Kidney glomerular epithelial cell (primary cell): Measurements from ENCODE around the gene SPNS1.

Experiments used
- DNase-seq: peaks from one replicate; lab custom pipeline; 2025; lab: John Stamatoyannopoulos, UW

The SPNS1 gene

GRCh38 chr16:29029168-29029994, 54.8 kb downstream of the SPNS1 start:
- DNase-seq: peak; percentile 98

- DNase-seq: no peak
These were observed 55.7 kb downstream of the SPNS1 start for GRCh38 chr16:29030086-29030840.
